Omental fat pad (tissue), 4 donors: Measurements from ENCODE around the gene TMEM175. TPM values are rescaled to one million over a fixed set of nuclear protein-coding genes. Genes with fewer than 3 reads are reported as not detected.

Experiments used
- ATAC-seq: fragments of 150-250 bp; one replicate; pipeline ENCODE4 v1.9.1; 2016; ENCODE audit warnings: mild to moderate bottlenecking, moderate library complexity; ENCODE audit not compliant: low FRiP score
- DNase-seq: peaks from one replicate; pipeline ENCODE4 v3.0.0-alpha.2; 2019; ENCODE audit warnings: low spot score
- CTCF ChIP-seq, 3 donors: fragments of 450-650 bp; IDR thresholded peaks; one replicate each; pipeline ENCODE4 v1.5.1; 2016 to 2017; ENCODE audit warnings: antibody characterized with exemption in 3 of 3, mild to moderate bottlenecking in 3 of 3, moderate library complexity in 2 of 3
- total RNA-seq, 4 donors: library from RNA; depleted of rRNA; stranded (reverse); fragments of >200 nt; gene quantifications; one replicate each; pipeline ENCODE4 v1.1.0, GENCODE V29; 2016

TMEM175 gene
- total RNA-seq, 4 donors from 2014 or later, result 21.9 to 35.3 (median 23.1) TPM

- DNase-seq (no peak), ATAC-seq (no peak)
- no peak for TF ChIP-seq CTCF (IDR thresholded peaks at IDR 0.05)
Measured at GRCh38 chr4:964346-965025, 32.2 kb downstream of the TMEM175 start.

- no peak for DNase-seq
- no peak for ATAC-seq
- TF ChIP-seq CTCF (IDR thresholded peaks at IDR 0.05), result no peak
Measured at GRCh38 chr4:965048-965765, 32.9 kb downstream of the TMEM175 start.

GRCh38 chr4:965766-966134 is 33.5 kb downstream of the TMEM175 start:
- no peak for TF ChIP-seq CTCF (IDR thresholded peaks at IDR 0.05)
- DNase-seq, result no peak
- no peak for ATAC-seq

GRCh38 chr4:966266-967112 is 34.2 kb downstream of the TMEM175 start:
- ATAC-seq, result no peak
- no peak for TF ChIP-seq CTCF (IDR thresholded peaks at IDR 0.05)
- no peak for DNase-seq

GRCh38 chr4:967113-968104 is 35.1 kb downstream of the TMEM175 start:
- ATAC-seq, result no peak
- no peak for DNase-seq
- TF ChIP-seq CTCF (IDR thresholded peaks at IDR 0.05), result no peak

GRCh38 chr4:968221-968620 is 36.0 kb downstream of the TMEM175 start:
- no peak for TF ChIP-seq CTCF (IDR thresholded peaks at IDR 0.05)
- DNase-seq (no peak), ATAC-seq (no peak)
